LNCAP (cell line): ENCODE data around the gene RET.

Experiments used
- TF ChIP-seq, protein P1 (sequence below): fragments of 450-650 bp; IDR thresholded peaks from 2 replicates; pipeline ENCODE4 v1.5.1; 2017; ENCODE audit warnings: mild to moderate bottlenecking

The RET gene

DNA sequence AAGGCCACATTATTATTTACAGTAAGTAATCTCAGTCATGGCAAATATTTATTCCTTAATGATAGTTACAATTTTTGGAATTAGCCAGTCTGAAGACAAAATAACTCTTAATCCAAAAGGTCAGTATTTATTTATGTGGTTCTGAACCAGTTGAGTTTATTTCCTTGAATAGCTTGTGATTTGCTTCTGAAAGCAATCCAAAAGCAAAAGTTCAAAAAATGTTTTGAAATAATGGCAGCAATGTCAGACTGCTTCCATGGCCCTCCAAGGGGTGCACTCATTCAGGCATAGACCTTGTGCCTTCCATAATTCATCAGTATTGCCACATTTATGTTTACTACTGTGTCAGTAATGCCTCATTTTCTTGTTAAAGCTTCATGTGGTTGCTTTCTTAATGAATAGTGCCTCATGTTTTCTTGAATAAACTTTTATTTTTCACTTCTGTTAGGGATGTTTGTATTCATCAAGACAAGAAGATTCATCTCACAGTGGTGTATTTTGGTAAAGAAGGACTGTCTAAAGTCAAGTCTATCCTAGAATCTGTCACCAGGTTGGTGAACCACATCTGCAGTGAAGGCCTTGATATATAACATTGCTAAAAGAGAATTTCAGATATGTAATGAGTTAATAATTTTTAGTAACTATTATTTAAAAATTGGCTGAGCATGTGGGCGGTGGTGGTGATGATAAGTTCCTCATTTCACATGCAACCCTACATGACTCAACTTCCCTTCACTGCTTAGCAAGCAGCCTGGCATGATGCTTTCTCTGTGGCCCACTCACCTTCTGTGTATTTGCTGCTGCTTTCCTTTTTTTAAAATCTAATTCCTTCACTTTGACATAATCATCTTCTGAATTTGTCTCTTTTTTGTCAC lies 83.4 kb downstream of the RET start:
- TF ChIP-seq, protein P1, sequence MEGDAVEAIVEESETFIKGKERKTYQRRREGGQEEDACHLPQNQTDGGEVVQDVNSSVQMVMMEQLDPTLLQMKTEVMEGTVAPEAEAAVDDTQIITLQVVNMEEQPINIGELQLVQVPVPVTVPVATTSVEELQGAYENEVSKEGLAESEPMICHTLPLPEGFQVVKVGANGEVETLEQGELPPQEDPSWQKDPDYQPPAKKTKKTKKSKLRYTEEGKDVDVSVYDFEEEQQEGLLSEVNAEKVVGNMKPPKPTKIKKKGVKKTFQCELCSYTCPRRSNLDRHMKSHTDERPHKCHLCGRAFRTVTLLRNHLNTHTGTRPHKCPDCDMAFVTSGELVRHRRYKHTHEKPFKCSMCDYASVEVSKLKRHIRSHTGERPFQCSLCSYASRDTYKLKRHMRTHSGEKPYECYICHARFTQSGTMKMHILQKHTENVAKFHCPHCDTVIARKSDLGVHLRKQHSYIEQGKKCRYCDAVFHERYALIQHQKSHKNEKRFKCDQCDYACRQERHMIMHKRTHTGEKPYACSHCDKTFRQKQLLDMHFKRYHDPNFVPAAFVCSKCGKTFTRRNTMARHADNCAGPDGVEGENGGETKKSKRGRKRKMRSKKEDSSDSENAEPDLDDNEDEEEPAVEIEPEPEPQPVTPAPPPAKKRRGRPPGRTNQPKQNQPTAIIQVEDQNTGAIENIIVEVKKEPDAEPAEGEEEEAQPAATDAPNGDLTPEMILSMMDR, result no peak

DNA sequence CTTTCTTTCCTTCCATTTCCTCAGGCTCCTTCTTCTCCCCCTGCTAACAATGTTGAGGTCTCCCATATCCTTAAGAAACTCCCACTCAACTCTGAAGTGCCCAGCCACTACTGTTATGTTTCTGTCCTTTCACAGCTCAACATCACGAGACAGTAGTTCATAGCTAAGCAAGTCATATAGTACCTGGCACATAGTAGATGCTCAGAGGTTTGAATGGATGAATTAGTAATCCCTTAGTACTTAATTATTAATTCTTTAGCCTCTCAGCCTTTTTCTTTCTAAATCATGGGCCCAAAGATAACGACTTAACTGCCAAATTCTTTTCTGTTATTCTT lies 84.0 kb downstream of the RET start:
- TF ChIP-seq, protein P1, result no peak

DNA sequence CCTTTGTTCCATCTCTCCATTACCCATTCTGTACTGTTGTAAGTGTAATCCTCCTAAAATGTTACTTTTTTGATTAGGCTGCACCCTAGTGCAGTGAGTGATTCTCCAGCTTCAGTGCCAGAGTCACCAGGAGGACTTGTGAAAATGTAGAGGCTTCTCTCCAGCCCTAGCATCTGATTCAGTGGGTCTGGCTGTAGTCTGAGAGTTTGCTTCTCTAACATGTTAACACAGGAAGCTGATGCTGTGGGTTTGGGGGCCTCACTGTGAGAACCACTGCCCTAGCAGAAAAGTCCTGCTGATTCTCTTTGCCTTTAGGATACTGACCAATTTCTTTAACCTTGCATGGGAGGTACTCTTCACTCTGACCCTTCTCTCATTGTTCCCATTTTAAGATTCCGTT lies 85.7 kb downstream of the RET start:
- TF ChIP-seq, protein P1, result no peak

DNA sequence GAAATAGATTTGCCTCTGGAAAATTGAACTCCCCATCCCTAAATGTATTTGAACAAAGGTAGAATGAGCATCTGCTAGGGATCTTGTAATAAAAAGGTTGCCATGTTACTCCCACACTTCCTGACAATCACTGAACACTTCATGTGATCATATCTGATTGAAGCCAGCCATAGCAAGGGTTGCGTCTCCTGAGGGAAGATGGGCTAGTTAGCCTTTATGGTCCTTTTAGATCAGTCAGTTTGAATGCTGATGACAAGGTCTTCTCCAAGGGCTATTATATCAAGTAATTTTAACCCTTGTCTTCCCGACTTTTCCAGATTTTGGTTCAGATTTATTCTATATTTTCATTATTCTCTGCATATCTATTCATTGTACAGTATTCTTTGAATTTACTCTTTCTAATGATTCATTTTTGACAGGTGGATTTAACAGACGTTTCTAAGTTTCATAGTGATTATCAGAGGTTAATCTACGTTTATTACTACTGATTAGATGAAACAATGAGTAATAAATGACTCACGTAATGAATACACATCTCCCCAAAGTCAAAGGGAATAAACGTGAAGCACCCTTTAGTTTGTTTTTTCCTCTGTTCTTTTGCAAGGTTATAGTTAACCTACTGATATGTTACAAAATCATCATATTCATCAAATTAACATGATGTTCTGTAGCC lies 89.5 kb downstream of the RET start:
- TF ChIP-seq, protein P1, result no peak

DNA sequence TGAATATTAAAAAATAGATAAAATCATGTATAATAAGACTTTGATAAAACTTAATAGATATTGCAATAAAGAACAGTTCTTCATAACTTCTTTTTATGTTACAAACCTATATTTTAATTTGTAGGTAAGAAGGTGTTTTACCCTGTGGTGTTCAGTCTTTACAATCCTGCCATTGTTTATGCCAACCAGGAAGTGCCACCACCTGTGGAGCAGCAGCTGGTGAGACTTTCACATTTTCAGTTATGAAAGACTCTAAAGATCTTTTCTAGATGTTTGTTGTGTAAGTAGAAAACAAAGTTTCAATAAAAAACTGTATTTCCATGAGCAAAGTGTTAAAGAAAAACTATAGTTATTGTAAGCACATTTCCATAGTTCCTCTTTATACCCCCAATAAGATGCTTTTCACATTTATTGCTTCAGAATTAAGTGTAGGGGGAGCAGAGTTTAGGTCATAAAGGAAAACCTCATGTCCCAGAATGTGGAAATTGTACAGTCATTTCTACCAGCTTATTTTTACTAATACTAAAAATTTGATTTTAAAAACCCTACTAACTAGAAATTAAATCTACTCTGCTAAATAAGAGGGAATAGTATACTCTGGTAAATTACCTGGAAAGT lies 90.1 kb downstream of the RET start:
- TF ChIP-seq, protein P1, result no peak

DNA sequence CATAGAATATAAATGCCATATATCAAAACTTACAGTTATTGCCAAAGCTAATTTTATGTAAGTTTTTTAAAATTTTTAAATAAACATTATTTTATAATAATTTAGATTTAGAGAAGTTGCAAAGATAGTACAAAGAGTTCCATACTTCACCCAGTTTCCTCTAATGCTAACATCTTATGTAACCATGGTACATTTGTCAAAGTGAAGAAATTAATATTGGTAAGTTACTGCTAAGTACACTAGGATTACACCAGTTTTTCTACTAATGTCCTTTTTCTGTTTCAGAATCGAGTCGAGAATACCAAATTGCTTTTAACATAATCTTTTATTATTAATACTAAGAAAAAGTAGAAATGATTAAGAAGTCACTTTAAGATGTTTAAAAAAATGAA lies 90.6 kb downstream of the RET start:
- TF ChIP-seq, protein P1, result no peak

DNA sequence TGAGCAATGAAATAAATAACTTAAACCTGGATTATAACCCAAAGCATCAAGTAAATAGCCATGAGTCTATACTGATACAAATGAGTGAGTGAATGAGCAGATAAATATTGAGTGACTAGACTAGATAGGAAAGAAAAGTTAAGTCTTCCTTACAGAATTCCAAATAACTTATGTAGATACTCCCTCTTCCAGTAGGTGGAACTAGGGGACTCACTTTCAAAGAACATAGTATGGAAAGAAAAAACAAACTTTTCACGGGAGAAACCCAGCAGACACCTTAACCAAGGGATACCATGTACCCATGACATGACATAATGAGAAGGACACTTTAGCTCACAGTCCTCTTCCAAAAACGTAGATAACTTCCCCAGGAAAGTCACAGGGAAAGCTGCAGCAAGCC lies 93.6 kb downstream of the RET start:
- TF ChIP-seq, protein P1, result peak; percentile 43; the same call in 1 of the 2 replicates
